Spleen (tissue), 11 donors: Measurements from ENCODE around the gene VEGFA. TPM values are rescaled to one million over a fixed set of nuclear protein-coding genes. Genes with fewer than 3 reads are reported as not detected.

Experiments used
- DNase-seq: peaks from one replicate; pipeline ENCODE4 v3.0.0-alpha.2; 2020
- H3K27ac ChIP-seq, 8 donors: fragments of 200-600 bp; sonication (generic) in 7 of 8; 1 replicate in 4 of 8; 2 replicates in 4 of 8; pipeline versions ENCODE4 v1.5.0 to v1.8.0; 2016 to 2021; ENCODE audit warnings: inconsistent platforms in 4 of 8, mild to moderate bottlenecking in 4 of 8, moderate library complexity in 1 of 8
- H3K27me3 ChIP-seq, 7 donors: fragments of 200-600 bp; sonication (generic) in 6 of 7; replicated peaks in 1 of 7; 1 replicate in 4 of 7; 2 replicates in 3 of 7; pipeline versions ENCODE4 v1.5.0 to v1.8.0; 2016 to 2021; ENCODE audit warnings: inconsistent platforms in 3 of 7, mild to moderate bottlenecking in 1 of 7
- H3K36me3 ChIP-seq, 6 donors: fragments of 200-600 bp; sonication (generic) in 5 of 6; 1 replicate in 4 of 6; 2 replicates in 2 of 6; pipeline versions ENCODE4 v1.5.0 to v1.8.0; 2016 to 2021; ENCODE audit warnings: inconsistent platforms in 2 of 6
- H3K4me1 ChIP-seq, 6 donors: fragments of 200-600 bp; sonication (generic) in 5 of 6; 1 replicate in 3 of 6; 2 replicates in 3 of 6; pipeline versions ENCODE4 v1.5.0 to v1.8.0; 2016 to 2021; ENCODE audit warnings: inconsistent platforms in 3 of 6
- H3K4me3 ChIP-seq, 8 donors: fragments of 200-600 bp; sonication (generic) in 7 of 8; 1 replicate in 4 of 8; 2 replicates in 4 of 8; pipeline versions ENCODE4 v1.5.0 to v1.8.0; 2016 to 2021; ENCODE audit warnings: inconsistent platforms in 4 of 8, mild to moderate bottlenecking in 4 of 8, moderate library complexity in 2 of 8
- H3K9me3 ChIP-seq, 8 donors: fragments of 200-600 bp; sonication (generic) in 7 of 8; 1 replicate in 4 of 8; 2 replicates in 4 of 8; pipeline versions ENCODE4 v1.5.0 to v1.8.0; 2016 to 2021; ENCODE audit warnings: inconsistent platforms in 4 of 8
- CTCF ChIP-seq, 11 experiments: fragments of 200-600 bp in 7 of 11; fragments of 450-650 bp in 4 of 11; sonication (generic) in 4 of 11; IDR thresholded peaks in 8 of 11; conservative IDR thresholded peaks in 3 of 11; 1 replicate in 7 of 11; 2 replicates in 4 of 11; pipeline versions ENCODE4 v1.4.0 to v1.8.0; 2016 to 2021; ENCODE audit warnings: antibody characterized with exemption in 11 of 11, inconsistent platforms in 4 of 11, mild to moderate bottlenecking in 1 of 11
- POLR2A ChIP-seq, 3 donors: fragments of 450-650 bp; IDR thresholded peaks; one replicate each; pipeline ENCODE4 v1.5.1; 2017; ENCODE audit warnings: antibody characterized with exemption in 3 of 3, mild to moderate bottlenecking in 1 of 3
- POLR2AphosphoS5 ChIP-seq, 3 donors: sonication (generic); formaldehyde crosslinking; IDR thresholded peaks; one replicate each; pipeline ENCODE4 v1.5.1; 2017; ENCODE audit warnings: antibody characterized with exemption in 3 of 3
- WGBS, 5 donors: extraction: QIAGEN DNeasy Blood & Tissue Kit in 3 of 5; methylation state at CpG; one replicate each; pipeline versions ENCODE4 v1.1.5 to v1.1.7; 2013 to 2018; 5-methylcytosine and 5-hydroxymethylcytosine counted together
- intact Hi-C: fragments of 100-400 bp; cut with DNase I; formaldehyde crosslinking; loops from one replicate; pipeline ENCODE4 v1.15.0; 2023; ENCODE audit warnings: low total_unique reads
- polyA plus RNA-seq, 3 donors: library from polyadenylated mRNA; stranded (reverse); fragments of 200-250 nt; gene quantifications; one replicate each; pipeline ENCODE4 v1.2.1, GENCODE V29; 2013
- total RNA-seq, 7 donors: library from RNA; depleted of rRNA in 3 of 7; stranded (reverse); fragments of >200 nt in 3 of 7; fragmentation: NEBNext Ultra II Directional in 4 of 7; extraction: Animal tissue kit (Norgen Biotek cat#: 25700) in 4 of 7; gene quantifications; one replicate each; pipeline versions ENCODE4 v1.1.0 to v1.2.1, GENCODE V29; 2016 to 2021
- donor health status: healthy with polysubstance abuse.
- donor health status: DM: no; HTN: no; CAD: no; lungs with moderate emphysema.
- donor health status: DM: no; HTN: no; CAD: no.
- donor health status: Bipolar disorder and iron deficiency.
- donor health status: healthy.
- donor health status: DM: no; HTN: no; CAD: no.
- donor health status: DM: yes; HTN: yes; CAD: no.

Gene VEGFA
- total and polyA plus RNA-seq, 10 donors: 31.0 to 486 (median 153) TPM

- intact Hi-C loops: no loop called here
- peaks cover 0 to 48% (median 27%) of the 10 kb centered on the region in 6 donors for H3K36me3 ChIP-seq
- H3K4me1 ChIP-seq: peaks cover 12 to 77% (median 47%) of the 10 kb centered on the region in 6 donors
- TF ChIP-seq POLR2A (IDR thresholded peaks at IDR 0.05) (no peak), CTCF (IDR thresholded peaks at IDR 0.05 in 8 of 11, conservative IDR thresholded peaks at IDR 0.05 in 3 of 11) (no peak), POLR2AphosphoS5 (IDR thresholded peaks at IDR 0.05) (no peak)
- peak overlapping the region in 6 of 8 donors; percentile 78 to 89 (median 82) for H3K4me3 ChIP-seq
- H3K27me3 ChIP-seq: peaks cover 0 to 48% (median 8%) of the 10 kb centered on the region in 7 donors
- peak overlapping the region in 5 of 8 donors; percentile 51 to 94 (median 90) for H3K27ac ChIP-seq
- no peaks in the 10 kb centered on the region for H3K9me3 ChIP-seq
- 61 to 65% (median 64%) methylated on average over 4 of the region's 4 CpGs for WGBS, 5 donors
- no peak for DNase-seq
Measured at GRCh38 chr6:43775535-43775885, 5.5 kb downstream of the VEGFA start.

GRCh38 chr6:43776115-43776798 is 6.2 kb downstream of the VEGFA start:
- peaks cover 0 to 41% (median 8%) of the 10 kb centered on the region in 7 donors for H3K27me3 ChIP-seq
- peak; percentile 55 for DNase-seq

GRCh38 chr6:43776799-43777776 is 7.1 kb downstream of the VEGFA start:
- peaks cover 0 to 33% (median 6%) of the 10 kb centered on the region in 7 donors for H3K27me3 ChIP-seq
- DNase-seq: peak; percentile 51
- H3K4me1 ChIP-seq: peaks cover 12 to 61% (median 39%) of the 10 kb centered on the region in 6 donors
- H3K27ac ChIP-seq: peak overlapping the region in 4 of 8 donors; percentile 3 to 94 (median 20)
- H3K36me3 ChIP-seq: peaks cover 0 to 64% (median 33%) of the 10 kb centered on the region in 6 donors
- WGBS, 5 donors: 71 to 89% (median 83%) methylated on average over 18 of the region's 18 CpGs
- H3K9me3 ChIP-seq: no peaks in the 10 kb centered on the region
- TF ChIP-seq POLR2A (IDR thresholded peaks at IDR 0.05) (no peak), CTCF (IDR thresholded peaks at IDR 0.05 in 8 of 11, conservative IDR thresholded peaks at IDR 0.05 in 3 of 11) (no peak), POLR2AphosphoS5 (IDR thresholded peaks at IDR 0.05) (no peak)
- intact Hi-C loops: no loop called here
- no peak overlapping the region for H3K4me3 ChIP-seq

More at GRCh38 chr6:43776115-43776798, 6.2 kb downstream of the VEGFA start:
- TF ChIP-seq POLR2A (IDR thresholded peaks at IDR 0.05) (no peak), POLR2AphosphoS5 (IDR thresholded peaks at IDR 0.05) (peak in 2 of 3 donors; percentile 14 to 44)
- WGBS, 5 donors: 68 to 79% (median 78%) methylated on average over 7 to 8 of the region's 8 CpGs
- peak overlapping the region in 1 of 8 donors; percentile 89 for H3K4me3 ChIP-seq
- H3K9me3 ChIP-seq: no peaks in the 10 kb centered on the region
- peaks cover 12 to 70% (median 46%) of the 10 kb centered on the region in 6 donors for H3K4me1 ChIP-seq
- peak overlapping the region in 4 of 8 donors; percentile 3 to 94 (median 20) for H3K27ac ChIP-seq
- intact Hi-C loops: no loop called here
- peaks cover 0 to 56% (median 30%) of the 10 kb centered on the region in 6 donors for H3K36me3 ChIP-seq

GRCh38 chr6:43778131-43778855 is 8.3 kb downstream of the VEGFA start:
- intact Hi-C loops: no loop called here
- Histone ChIP-seq H3K27ac (peak overlapping the region in 2 of 8 donors; percentile 9 to 11), H3K9me3 (no peaks in the 10 kb centered on the region), H3K27me3 (peaks cover 0 to 21% (median 4%) of the 10 kb centered on the region in 7 donors), H3K36me3 (peaks cover 0 to 76% (median 44%) of the 10 kb centered on the region in 6 donors), H3K4me1 (peaks cover 12 to 49% (median 27%) of the 10 kb centered on the region in 6 donors), H3K4me3 (no peak overlapping the region)
- 68 to 83% (median 75%) methylated on average over 4 of the region's 4 CpGs for WGBS, 5 donors
- peak; percentile 33 for DNase-seq
- no peak for TF ChIP-seq POLR2AphosphoS5 (IDR thresholded peaks at IDR 0.05)
- no peak for TF ChIP-seq CTCF (IDR thresholded peaks at IDR 0.05 in 8 of 11, conservative IDR thresholded peaks at IDR 0.05 in 3 of 11)
- TF ChIP-seq POLR2A (IDR thresholded peaks at IDR 0.05): no peak
